HG03097 (cell line): ENCODE measurements around the gene OVOL2.

Source experiments
- ATAC-seq: cut with Tn5 transposase; IDR thresholded peaks from one replicate; pipeline ENCODE4 v1.9.1; 2021; ENCODE audit not compliant: unreplicated experiment, low FRiP score

Gene OVOL2

GRCh38 chr20:17992224-17992637 is 65.5 kb downstream of the OVOL2 start:
- no peak for ATAC-seq

GRCh38 chr20:17990278-17990972 is 67.3 kb downstream of the OVOL2 start:
- ATAC-seq = no peak

GRCh38 chr20:17987988-17988387 is 69.7 kb downstream of the OVOL2 start:
- ATAC-seq = no peak

GRCh38 chr20:17985388-17986018 is 72.2 kb downstream of the OVOL2 start:
- ATAC-seq = no peak

- no peak for ATAC-seq
Observed at GRCh38 chr20:17976305-17976704, 81.4 kb downstream of the OVOL2 start.
